Panc1 (cell line): ENCODE results near the gene DNAJA4. TPM values are rescaled to one million over a fixed set of nuclear protein-coding genes. Genes with fewer than 3 reads are reported as not detected.

Experiments
- ATAC-seq: fragments of 200-7000 bp; cut with Tn5 transposase; 2 replicates; pipeline ENCODE4 v1.9.1; 2020; ENCODE audit warnings: mild to moderate bottlenecking, moderate library complexity
- BruUV-seq: library from RNA; stranded (reverse); fragments of 400-500 nt; replicated peaks from 2 replicates; lab custom pipeline; 2021; lab: Mats Ljungman, UMichigan
- CTCF ChIA-PET: fragments of 300-600 bp; sonication (Branson Sonifier 250); formaldehyde crosslinking; loops from one replicate; lab custom pipeline; 2022; ENCODE audit warnings: antibody characterized with exemption; lab: Charles Lee
- POLR2A ChIA-PET: fragments of 300-600 bp; sonication (Branson Sonifier 250); formaldehyde crosslinking; loops from one replicate; lab custom pipeline; 2022; ENCODE audit warnings: antibody characterized with exemption; lab: Charles Lee
- DNase-seq: peaks from one replicate; pipeline ENCODE4 v3.0.0-alpha.2; 2010; ENCODE audit warnings: low read depth, low spot score
- H3K27ac ChIP-seq: 2 replicates; pipeline ENCODE4 v1.5.1; 2011; ENCODE audit warnings: mild to moderate bottlenecking, low read length, inconsistent platforms
- H3K27me3 ChIP-seq: fragments of 200-500 bp; sonication (Bioruptor generic); 2 replicates; pipeline ENCODE4 v1.6.0; 2014; ENCODE audit warnings: low read length, inconsistent platforms; ENCODE audit not compliant: control insufficient read depth, insufficient read depth
- H3K36me3 ChIP-seq: fragments of 200-500 bp; sonication (Bioruptor generic); 2 replicates; pipeline ENCODE4 v1.5.1; 2014; ENCODE audit warnings: inconsistent platforms, mild to moderate bottlenecking, low read length, moderate library complexity; ENCODE audit not compliant: control insufficient read depth, insufficient read depth
- H3K4me1 ChIP-seq: 2 replicates; pipeline ENCODE4 v1.5.1; 2011; ENCODE audit warnings: inconsistent platforms, mild to moderate bottlenecking, low read length, moderate library complexity; ENCODE audit not compliant: control insufficient read depth, insufficient read depth
- H3K4me3 ChIP-seq, 2 experiments: 2 replicates each; pipeline ENCODE4 v1.5.1; 2011 to 2012; ENCODE audit warnings: low read depth in 2 of 2, low read length in 2 of 2, mild to moderate bottlenecking in 2 of 2, inconsistent platforms in 1 of 2, moderate library complexity in 1 of 2
- H3K9me3 ChIP-seq: fragments of 200-500 bp; sonication (Bioruptor generic); 2 replicates; pipeline ENCODE4 v1.5.1; 2014; ENCODE audit warnings: low read depth, mild to moderate bottlenecking, inconsistent platforms, low read length, moderate library complexity; ENCODE audit not compliant: control insufficient read depth, insufficient read depth
- CTCF ChIP-seq: fragments of 450-650 bp; IDR thresholded peaks from 2 replicates; pipeline ENCODE4 v1.5.1; 2017; ENCODE audit warnings: mild to moderate bottlenecking
- POLR2AphosphoS5 ChIP-seq: IDR thresholded peaks from 2 replicates; pipeline ENCODE4 v1.6.1; 2012; ENCODE audit warnings: mild to moderate bottlenecking, low read depth, low read length, moderate library complexity
- SIN3A ChIP-seq: IDR thresholded peaks from 2 replicates; pipeline ENCODE4 v1.6.1; 2012; ENCODE audit warnings: low read depth, mild to moderate bottlenecking, low read length, moderate library complexity, borderline replicate concordance; ENCODE audit not compliant: insufficient read depth
- TCF7L2 ChIP-seq: IDR thresholded peaks from 2 replicates; pipeline ENCODE4 v1.6.1; 2011; ENCODE audit warnings: mild to moderate bottlenecking, low read depth, low read length, inconsistent platforms
- in situ Hi-C: cut with HindIII; loops from 2 replicates; pipeline ENCODE4 v1.10.0; 2016; ENCODE audit warnings: low sequenced_read_pairs, low pct_unique_long_range_greater_than_20kb
- intact Hi-C: fragments of 100-400 bp; cut with micrococcal nuclease; formaldehyde crosslinking; loops from one replicate; pipeline ENCODE4 v1.10.0; 2022; ENCODE audit not compliant: unreplicated experiment
- total RNA-seq: library from RNA; stranded (reverse); gene quantifications from one replicate; pipeline ENCODE4 v1.2.1, GENCODE V29; 2021; ENCODE audit not compliant: unreplicated experiment
- TF ChIP-seq, protein P1 (sequence below), 2 experiments: IDR thresholded peaks; 2 replicates each; pipeline ENCODE4 v1.6.1; 2011 to 2012; ENCODE audit warnings: low read depth in 2 of 2, control low read depth in 1 of 2, low read length in 1 of 2, mild to moderate bottlenecking in 1 of 2, moderate library complexity in 1 of 2; ENCODE audit not compliant: insufficient read depth in 1 of 2

The DNAJA4 gene
- total RNA-seq, 1 experiment from 2014 or later = 11.1 TPM

GRCh38 chr15:78266806-78267205 lies 2.4 kb downstream of the DNAJA4 start:
- DNase-seq (no peak), ATAC-seq (no peak)
- peaks cover 12% of the 10 kb centered on the region for H3K4me1 ChIP-seq
- ChIA-PET POLR2A (interaction anchor here (0.6 kb wide), 1 partner anchor 33 kb away, joined by 3 read pairs; no protein-coding TSS in a partner anchor), CTCF (interaction anchor here (0.6 kb wide), 1 partner anchor 24 kb away, joined by 3 read pairs; no protein-coding TSS in a partner anchor)
- H3K27me3 ChIP-seq = no peaks in the 10 kb centered on the region
- TF ChIP-seq, protein P1, sequence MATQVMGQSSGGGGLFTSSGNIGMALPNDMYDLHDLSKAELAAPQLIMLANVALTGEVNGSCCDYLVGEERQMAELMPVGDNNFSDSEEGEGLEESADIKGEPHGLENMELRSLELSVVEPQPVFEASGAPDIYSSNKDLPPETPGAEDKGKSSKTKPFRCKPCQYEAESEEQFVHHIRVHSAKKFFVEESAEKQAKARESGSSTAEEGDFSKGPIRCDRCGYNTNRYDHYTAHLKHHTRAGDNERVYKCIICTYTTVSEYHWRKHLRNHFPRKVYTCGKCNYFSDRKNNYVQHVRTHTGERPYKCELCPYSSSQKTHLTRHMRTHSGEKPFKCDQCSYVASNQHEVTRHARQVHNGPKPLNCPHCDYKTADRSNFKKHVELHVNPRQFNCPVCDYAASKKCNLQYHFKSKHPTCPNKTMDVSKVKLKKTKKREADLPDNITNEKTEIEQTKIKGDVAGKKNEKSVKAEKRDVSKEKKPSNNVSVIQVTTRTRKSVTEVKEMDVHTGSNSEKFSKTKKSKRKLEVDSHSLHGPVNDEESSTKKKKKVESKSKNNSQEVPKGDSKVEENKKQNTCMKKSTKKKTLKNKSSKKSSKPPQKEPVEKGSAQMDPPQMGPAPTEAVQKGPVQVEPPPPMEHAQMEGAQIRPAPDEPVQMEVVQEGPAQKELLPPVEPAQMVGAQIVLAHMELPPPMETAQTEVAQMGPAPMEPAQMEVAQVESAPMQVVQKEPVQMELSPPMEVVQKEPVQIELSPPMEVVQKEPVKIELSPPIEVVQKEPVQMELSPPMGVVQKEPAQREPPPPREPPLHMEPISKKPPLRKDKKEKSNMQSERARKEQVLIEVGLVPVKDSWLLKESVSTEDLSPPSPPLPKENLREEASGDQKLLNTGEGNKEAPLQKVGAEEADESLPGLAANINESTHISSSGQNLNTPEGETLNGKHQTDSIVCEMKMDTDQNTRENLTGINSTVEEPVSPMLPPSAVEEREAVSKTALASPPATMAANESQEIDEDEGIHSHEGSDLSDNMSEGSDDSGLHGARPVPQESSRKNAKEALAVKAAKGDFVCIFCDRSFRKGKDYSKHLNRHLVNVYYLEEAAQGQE (IDR thresholded peaks at IDR 0.05; ENCODE audit: insufficient read depth in 1 of 2, low read depth in 2 of 2, low read length in 1 of 2) = no peak
- no peak for TF ChIP-seq SIN3A
- no peak for TF ChIP-seq POLR2AphosphoS5
- TF ChIP-seq CTCF = no peak
- no peak for TF ChIP-seq TCF7L2
- intact Hi-C loops (no loop called here), in situ Hi-C loops (loop anchor here (25.0 kb wide), 1 partner anchor 130 kb away; the partner anchor contains the start of genes CIB2 and IDH3A)
- H3K27ac ChIP-seq = no peak overlapping the region
- H3K4me3 ChIP-seq = no peak overlapping the region
- no peaks in the 10 kb centered on the region for H3K9me3 ChIP-seq
- BruUV-seq = no TSS peak
- no peaks in the 10 kb centered on the region for H3K36me3 ChIP-seq

GRCh38 chr15:78272316-78272715 lies 8.0 kb downstream of the DNAJA4 start:
- Histone ChIP-seq H3K36me3 (no peaks in the 10 kb centered on the region), H3K9me3 (no peaks in the 10 kb centered on the region), H3K4me3 (no peak overlapping the region), H3K4me1 (no peaks in the 10 kb centered on the region), H3K27me3 (no peaks in the 10 kb centered on the region), H3K27ac (no peak overlapping the region)
- POLR2A ChIA-PET = interaction anchor here (0.5 kb wide), 1 partner anchor 57 kb away, joined by 3 read pairs; no protein-coding TSS in a partner anchor
- CTCF ChIA-PET = no interaction called here
- ATAC-seq = no peak
- TF ChIP-seq POLR2AphosphoS5 (no peak), TCF7L2 (no peak), SIN3A (no peak), CTCF (no peak)
- TF ChIP-seq, protein P1 (IDR thresholded peaks at IDR 0.05; ENCODE audit: insufficient read depth in 1 of 2, low read depth in 2 of 2, low read length in 1 of 2) = no peak
- in situ Hi-C loops (loop anchor here (25.0 kb wide), 1 partner anchor 135 kb away; the partner anchor contains the start of genes CIB2 and IDH3A), intact Hi-C loops (no loop called here)
- DNase-seq = no peak
- no TSS peak for BruUV-seq
